ENCODE results near the gene OR4A16. TPM values are rescaled to one million over a fixed set of nuclear protein-coding genes. Genes with fewer than 3 reads are reported as not detected.

The OR4A16 gene
- total and polyA plus RNA-seq, 4 experiments from 2014 or later, result not detected

Other genes with a start within 250 kb of the OR4A16 start
- not detected for gene TRIM48, start 81.0 kb upstream of the OR4A16 start, total RNA-seq
- gene TRIM48, start 81.0 kb upstream of the OR4A16 start, polyA plus RNA-seq, result not detected
- gene OR4A15, start 24.8 kb downstream of the OR4A16 start, total RNA-seq, result not detected
- not detected for gene OR4A15, start 24.8 kb downstream of the OR4A16 start, polyA plus RNA-seq
- not detected for gene OR4C15, start 211.3 kb downstream of the OR4A16 start, total RNA-seq
- gene OR4C15, start 211.3 kb downstream of the OR4A16 start, polyA plus RNA-seq, result not detected
- not detected for gene OR4C16, start 228.9 kb downstream of the OR4A16 start, total RNA-seq
- gene OR4C16, start 228.9 kb downstream of the OR4A16 start, polyA plus RNA-seq, result not detected

Measured in CD4-positive, alpha-beta memory T cell (primary cell).